Middle frontal gyrus (tissue), 1 donor: Measurements from ENCODE around the gene ZMYND15.
A peak's percentile ranks its signal among the peaks of the same experiment; 100 is the strongest.

Source experiments
- DNase-seq: peaks from one replicate; pipeline ENCODE4 v3.0.0-alpha.2; 2015; ENCODE audit warnings: low spot score; ENCODE audit errors: extremely low spot score

ZMYND15 gene

GRCh38 chr17:4785311-4786105 is 45.9 kb downstream of the ZMYND15 start:
- no peak for DNase-seq

DNA sequence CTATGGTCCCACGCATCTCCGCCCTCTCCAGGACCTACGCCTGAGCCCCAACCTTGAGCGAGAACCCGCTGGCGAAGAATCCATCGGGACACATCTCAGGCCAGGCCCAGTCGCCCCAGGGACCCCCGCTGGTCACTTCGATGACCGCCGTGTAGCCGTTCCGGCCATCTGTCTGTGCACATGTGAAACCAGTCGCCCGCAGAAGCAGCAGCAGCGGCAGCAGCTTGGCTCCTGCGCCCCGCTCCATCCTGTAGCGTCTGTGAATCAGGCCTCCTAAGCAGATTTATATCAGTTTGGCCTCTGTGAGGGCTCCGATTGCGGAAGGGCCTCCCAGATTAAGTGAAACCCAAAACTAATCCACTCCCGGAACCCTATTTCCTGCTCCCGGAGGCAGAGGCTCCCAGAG is 46.5 kb downstream of the ZMYND15 start, which contains the start of gene VMO1:
Gene VMO1 (minus strand): TSS at position 259 of the 406 bp plus-strand sequence. CDS start 12 bp downstream, at position 247.
- DNase-seq = no peak

GRCh38 chr17:4786516-4786915 is 46.9 kb downstream of the ZMYND15 start:
- DNase-seq = no peak

- DNase-seq = no peak
These were observed 48.6 kb downstream of the ZMYND15 start for GRCh38 chr17:4788159-4788806.

DNA sequence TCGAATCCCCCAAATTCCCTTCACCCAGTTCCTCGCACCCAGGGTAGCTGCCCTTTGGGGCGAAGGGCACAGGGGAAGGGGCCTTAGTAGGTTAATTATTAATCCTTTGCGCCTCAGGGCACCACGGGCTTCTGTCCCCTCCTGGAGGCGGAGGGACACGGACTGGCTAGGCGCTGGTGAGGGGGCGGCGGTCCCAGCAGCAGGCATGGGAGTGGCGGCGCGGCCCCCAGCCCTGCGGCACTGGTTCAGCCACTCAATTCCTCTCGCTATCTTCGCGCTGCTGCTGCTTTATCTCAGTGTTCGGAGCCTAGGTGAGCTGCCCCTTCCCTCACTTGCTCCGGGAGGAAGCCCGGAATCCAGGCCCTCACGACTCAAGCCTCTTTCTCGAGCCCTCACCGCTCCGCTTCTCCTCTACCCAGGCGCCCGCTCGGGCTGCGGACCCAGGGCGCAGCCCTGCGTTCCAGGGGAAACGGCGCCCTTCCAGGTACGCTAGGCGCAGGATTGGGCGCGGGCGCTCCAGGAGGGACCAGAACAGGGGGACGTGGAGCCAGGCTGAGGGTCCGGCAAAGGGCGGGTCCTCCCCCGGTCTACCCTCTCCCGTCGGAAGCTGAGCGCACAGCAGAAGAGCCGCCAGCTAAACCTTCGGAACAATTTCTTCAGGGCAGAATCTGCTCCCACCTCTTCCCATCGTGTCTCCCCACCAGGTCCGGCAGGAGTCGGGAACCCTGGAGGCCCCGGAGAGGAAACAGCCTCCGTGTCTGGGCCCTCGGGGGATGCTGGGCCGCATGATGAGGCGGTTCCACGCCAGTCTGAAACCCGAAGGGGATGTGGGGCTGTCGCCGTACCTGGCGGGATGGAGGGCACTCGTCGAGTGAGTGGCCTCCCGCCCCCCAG is 49.4 kb downstream of the ZMYND15 start, which contains the start of gene GLTPD2:
Gene GLTPD2 (plus strand): TSS at position 158 of the 894 bp plus-strand sequence. CDS start 48 bp downstream, at position 206.
- DNase-seq = no peak

GRCh38 chr17:4789701-4789950 is 50.0 kb downstream of the ZMYND15 start:
- DNase-seq = no peak

DNA sequence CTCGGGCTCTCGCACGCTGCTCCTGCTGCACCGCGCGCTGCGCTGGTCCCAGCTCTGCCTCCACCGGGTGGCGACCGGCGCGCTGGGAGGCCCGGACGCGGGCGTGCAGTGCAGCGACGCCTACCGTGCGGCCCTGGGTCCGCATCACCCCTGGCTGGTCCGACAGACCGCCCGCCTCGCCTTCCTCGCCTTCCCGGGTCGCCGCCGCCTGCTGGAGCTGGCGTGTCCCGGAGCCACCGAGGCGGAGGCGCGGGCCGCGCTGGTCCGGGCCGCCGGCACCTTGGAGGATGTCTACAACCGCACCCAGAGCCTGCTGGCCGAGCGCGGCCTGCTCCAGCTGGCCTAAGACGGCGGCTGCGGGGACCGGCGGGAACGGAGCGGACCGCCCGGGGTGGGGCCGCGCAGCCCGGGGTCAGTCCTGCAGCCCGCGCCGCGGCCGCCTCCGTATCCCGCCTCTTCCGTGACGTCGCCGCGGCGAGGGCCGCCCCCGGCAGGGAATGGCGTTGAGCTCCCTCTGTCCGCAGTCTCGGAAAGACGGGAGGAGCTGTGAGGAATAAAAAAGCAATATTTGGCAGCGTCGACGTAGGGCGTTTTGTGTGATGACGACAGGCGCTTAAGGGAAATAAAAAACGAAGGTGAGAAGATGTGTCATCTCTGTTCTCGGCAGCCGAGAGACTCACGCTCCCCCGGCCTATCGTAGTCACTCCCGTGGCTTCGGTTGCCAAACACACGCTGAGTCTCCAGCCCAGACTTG is 50.5 kb downstream of the ZMYND15 start:
- peak; percentile 78 for DNase-seq

DNA sequence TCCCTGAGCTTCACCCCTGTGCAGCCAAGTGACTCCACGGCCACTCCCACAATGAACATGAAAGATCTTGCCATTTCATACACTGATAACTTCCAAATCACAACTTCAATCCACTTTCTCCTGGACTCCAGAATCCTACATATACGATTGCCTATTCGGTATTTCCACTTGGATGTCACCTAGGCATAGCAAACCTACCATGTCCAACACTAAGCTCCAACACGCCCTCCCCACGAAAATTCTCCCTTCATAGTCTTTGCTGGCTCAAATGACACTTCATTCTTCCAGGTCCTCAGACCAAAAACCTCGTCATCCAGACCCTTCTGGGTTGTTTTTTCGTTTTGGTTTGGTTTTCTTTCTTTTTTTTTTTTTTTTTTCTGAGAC is 51.1 kb downstream of the ZMYND15 start:
- no peak for DNase-seq

DNA sequence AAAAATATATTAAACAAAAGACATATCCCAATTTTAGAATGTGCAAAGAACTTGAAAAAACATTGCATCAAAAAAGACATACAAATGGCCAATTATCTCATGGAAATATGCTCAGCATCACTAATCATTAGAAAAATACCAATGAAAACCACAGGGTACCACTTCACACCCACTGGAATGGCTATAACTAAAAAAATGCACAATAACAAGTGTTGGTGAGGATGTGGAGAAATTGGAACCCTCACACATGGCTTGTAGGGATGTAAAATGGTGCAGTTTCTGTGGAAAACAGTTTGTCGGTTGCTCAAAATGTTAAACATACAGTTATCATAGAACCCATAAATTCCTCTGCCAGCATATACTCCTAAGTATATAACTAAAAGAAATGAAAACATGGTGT is 55.5 kb downstream of the ZMYND15 start:
- DNase-seq = no peak
